HG03280 (cell line): Measurements from ENCODE around the gene DOCK3.
A peak's percentile ranks its signal among the peaks of the same experiment; 100 is the strongest.
"Not testable (repeated sequence)": the region's sequence is repeated elsewhere in the genome, so short reads cannot be mapped to it uniquely, and the experiment has no call there.

Experiments
- ATAC-seq: cut with Tn5 transposase; IDR thresholded peaks from one replicate; pipeline ENCODE4 v1.9.1; 2021; ENCODE audit warnings: mild to moderate bottlenecking, moderate library complexity; ENCODE audit not compliant: unreplicated experiment

Gene DOCK3

GRCh38 chr3:51382076-51382745 is 707.5 kb downstream of the DOCK3 start:
- ATAC-seq: no peak

- ATAC-seq: no peak
These were observed 708.3 kb downstream of the DOCK3 start for GRCh38 chr3:51382947-51383578.

GRCh38 chr3:51384055-51384725 is 709.5 kb downstream of the DOCK3 start:
- peak; percentile 1 for ATAC-seq

- ATAC-seq: peak; percentile 97
These were observed 710.2 kb downstream of the DOCK3 start, which contains the start of gene MANF for GRCh38 chr3:51384726-51385473. Gene MANF (plus strand): TSS chr3:51385291. CDS start chr3:51385343, 52 bp downstream.

GRCh38 chr3:51385621-51386091 is 710.9 kb downstream of the DOCK3 start:
- no peak for ATAC-seq

- no peak for ATAC-seq
These were observed 711.6 kb downstream of the DOCK3 start for GRCh38 chr3:51386159-51386851.

- ATAC-seq: no peak
These were observed 712.1 kb downstream of the DOCK3 start for GRCh38 chr3:51386852-51387229.

GRCh38 chr3:51387281-51387680 is 712.6 kb downstream of the DOCK3 start:
- ATAC-seq: not testable (repeated sequence)

GRCh38 chr3:51388286-51389029 is 713.7 kb downstream of the DOCK3 start:
- no peak for ATAC-seq

- no peak for ATAC-seq
These were observed 714.9 kb downstream of the DOCK3 start for GRCh38 chr3:51389423-51390183.

- ATAC-seq: no peak
These were observed 715.7 kb downstream of the DOCK3 start for GRCh38 chr3:51390246-51391074.

GRCh38 chr3:51391075-51391565 is 716.4 kb downstream of the DOCK3 start, which contains the start of gene RBM15B:
Gene RBM15B (plus strand): TSS chr3:51391285. CDS start chr3:51391400, 115 bp downstream.
- peak; percentile 86 for ATAC-seq

GRCh38 chr3:51391566-51392354 is 717.0 kb downstream of the DOCK3 start:
- peak; percentile 12 for ATAC-seq

GRCh38 chr3:51392355-51393133 is 717.8 kb downstream of the DOCK3 start:
- no peak for ATAC-seq

- ATAC-seq: no peak
These were observed 718.4 kb downstream of the DOCK3 start for GRCh38 chr3:51393134-51393495.

GRCh38 chr3:51393564-51393963 is 718.8 kb downstream of the DOCK3 start:
- ATAC-seq: no peak
